ENCODE measurements around the gene CHRNG.

The CHRNG gene

GRCh38 chr2:232574674-232575403 lies 35.3 kb downstream of the CHRNG start:
- no peak overlapping the region for H3K4me3 ChIP-seq (ENCODE audit: low read depth, low read length)
- DNase-seq (ENCODE audit: low read depth, low spot score) = peak; percentile 17
- no peak for TF ChIP-seq CTCF (IDR thresholded peaks at IDR 0.05; ENCODE audit: insufficient read depth, low read length, missing control alignments)
- ChIA-PET CTCF (interaction anchor here (1.3 kb wide), 1 partner anchor 30 kb away, joined by 3 read pairs; no protein-coding TSS in a partner anchor), POLR2A (no interaction called here)

GRCh38 chr2:232575404-232575746 lies 35.9 kb downstream of the CHRNG start:
- no peak for DNase-seq (ENCODE audit: low read depth, low spot score)
- CTCF ChIA-PET = interaction anchor here (1.3 kb wide), 1 partner anchor 29 kb away, joined by 3 read pairs; no protein-coding TSS in a partner anchor
- TF ChIP-seq CTCF (IDR thresholded peaks at IDR 0.05; ENCODE audit: insufficient read depth, low read length, missing control alignments) = no peak
- H3K4me3 ChIP-seq (ENCODE audit: low read depth, low read length) = no peak overlapping the region
- POLR2A ChIA-PET = no interaction called here

DNA sequence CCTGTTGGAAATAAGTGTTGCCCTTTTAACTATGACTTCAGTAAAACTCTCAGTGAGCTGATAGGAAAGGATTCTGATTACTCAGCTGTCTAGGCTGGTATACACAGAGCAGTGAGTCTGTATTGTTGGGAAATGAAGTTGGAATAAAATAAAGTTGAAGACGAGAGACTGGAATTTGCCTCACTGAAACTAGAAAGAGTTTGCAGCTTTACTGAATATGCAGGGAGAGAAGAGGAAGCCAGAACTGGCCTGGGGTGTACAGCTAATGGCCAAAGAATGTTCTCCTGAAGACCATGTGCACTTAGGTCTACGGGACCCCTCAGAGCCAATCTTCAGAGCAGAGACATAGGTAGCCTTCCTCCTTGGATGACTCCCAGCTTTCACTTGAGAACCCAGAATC lies 37.5 kb downstream of the CHRNG start:
- POLR2A ChIA-PET = interaction anchor here (0.7 kb wide), 1 partner anchor 483 kb away, joined by 3 read pairs; no protein-coding TSS in a partner anchor
- CTCF ChIA-PET = no interaction called here

GRCh38 chr2:232577841-232578240 lies 38.3 kb downstream of the CHRNG start:
- POLR2A ChIA-PET = no interaction called here
- DNase-seq (ENCODE audit: low read depth, low spot score) = no peak
- H3K4me3 ChIP-seq (ENCODE audit: low read depth, low read length) = no peak overlapping the region
- TF ChIP-seq CTCF (IDR thresholded peaks at IDR 0.05; ENCODE audit: insufficient read depth, low read length, missing control alignments) = no peak
- CTCF ChIA-PET = no interaction called here

More for the DNA sequence above, 37.5 kb downstream of the CHRNG start:
- DNase-seq (ENCODE audit: low read depth, low spot score) = peak; percentile 24
- no peak for TF ChIP-seq CTCF (IDR thresholded peaks at IDR 0.05; ENCODE audit: insufficient read depth, low read length, missing control alignments)
- no peak overlapping the region for H3K4me3 ChIP-seq (ENCODE audit: low read depth, low read length)

DNA sequence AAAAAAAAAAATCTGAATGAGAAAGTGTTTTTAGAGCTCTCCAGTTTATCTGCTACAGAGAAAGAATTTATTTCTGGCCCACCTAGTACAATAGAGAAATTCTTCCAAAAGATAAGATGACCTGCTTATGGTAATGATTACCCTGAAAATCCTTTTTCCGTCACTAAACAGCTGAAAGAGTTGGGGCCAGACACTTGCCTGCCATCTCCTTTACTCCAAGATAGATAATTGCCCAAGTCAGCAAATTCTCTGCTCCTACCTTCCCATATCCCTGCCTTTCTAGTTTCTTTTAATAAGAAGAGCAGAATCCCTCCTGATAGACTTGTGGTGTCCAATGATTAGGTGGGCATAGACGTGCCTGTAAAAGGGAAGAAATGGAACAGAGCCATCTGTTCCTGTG lies 39.1 kb downstream of the CHRNG start:
- DNase-seq (ENCODE audit: low read depth, low spot score) = no peak
- ChIA-PET POLR2A (no interaction called here), CTCF (interaction anchor here (0.8 to 1.4 kb wide), 2 partner anchors 10 to 25 kb away, joined by 3 to 4 read pairs; no protein-coding TSS in a partner anchor)
- TF ChIP-seq CTCF (IDR thresholded peaks at IDR 0.05; ENCODE audit: insufficient read depth, low read length, missing control alignments) = no peak
- H3K4me3 ChIP-seq (ENCODE audit: low read depth, low read length) = no peak overlapping the region

DNA sequence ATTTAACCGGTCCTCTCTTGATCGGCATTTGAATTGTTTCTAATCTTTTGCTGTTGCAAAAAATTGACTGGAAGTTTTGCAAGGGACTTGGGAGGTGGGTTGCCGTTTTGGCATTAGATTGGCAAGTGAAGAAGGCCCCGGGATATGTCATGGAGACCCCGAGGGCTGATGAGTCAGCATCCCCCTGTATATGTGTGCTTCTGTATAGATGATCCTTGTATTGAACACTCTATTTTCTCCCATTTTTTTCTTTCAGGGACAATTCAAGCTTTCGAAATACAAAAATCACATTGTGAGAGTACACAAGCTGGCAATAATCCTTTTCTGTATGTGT lies 41.1 kb downstream of the CHRNG start:
- DNase-seq (ENCODE audit: low read depth, low spot score) = no peak
- TF ChIP-seq CTCF (IDR thresholded peaks at IDR 0.05; ENCODE audit: insufficient read depth, low read length, missing control alignments) = no peak
- ChIA-PET POLR2A (no interaction called here), CTCF (interaction anchor here (1.0 kb wide), 1 partner anchor 26 kb away, joined by 5 read pairs; no protein-coding TSS in a partner anchor)
- H3K4me3 ChIP-seq (ENCODE audit: low read depth, low read length) = no peak overlapping the region
